GM12874 (cell line): ENCODE results near the gene PPP2R2B.

Experiments used
- CTCF ChIP-seq: IDR thresholded peaks from 2 replicates; pipeline ENCODE4 v1.5.1; 2011; ENCODE audit warnings: low read depth, mild to moderate bottlenecking, control low read depth, low read length, moderate library complexity; ENCODE audit not compliant: insufficient read depth

Gene PPP2R2B

GRCh38 chr5:146754621-146755020, 123.9 kb downstream of the PPP2R2B start:
- no peak for TF ChIP-seq CTCF

DNA sequence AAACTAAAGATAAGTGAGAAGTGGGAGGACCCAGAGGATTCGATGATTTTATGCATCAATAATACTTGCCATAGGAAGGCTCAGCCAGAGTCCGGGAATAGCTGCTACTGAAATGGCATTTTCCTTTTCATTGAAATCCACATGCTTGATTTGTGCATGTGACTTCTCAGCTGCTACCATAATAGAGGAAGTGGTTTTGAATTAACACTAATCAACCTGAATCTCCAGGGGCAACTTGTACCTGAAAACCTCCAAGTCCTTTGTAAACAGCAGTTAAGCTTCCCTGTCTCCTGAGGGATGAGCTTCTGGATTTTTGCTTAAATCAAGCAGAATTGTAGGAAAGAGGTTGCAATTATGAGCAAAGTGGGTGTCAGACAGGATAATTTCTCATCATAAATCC, 124.9 kb downstream of the PPP2R2B start:
- TF ChIP-seq CTCF, result no peak

DNA sequence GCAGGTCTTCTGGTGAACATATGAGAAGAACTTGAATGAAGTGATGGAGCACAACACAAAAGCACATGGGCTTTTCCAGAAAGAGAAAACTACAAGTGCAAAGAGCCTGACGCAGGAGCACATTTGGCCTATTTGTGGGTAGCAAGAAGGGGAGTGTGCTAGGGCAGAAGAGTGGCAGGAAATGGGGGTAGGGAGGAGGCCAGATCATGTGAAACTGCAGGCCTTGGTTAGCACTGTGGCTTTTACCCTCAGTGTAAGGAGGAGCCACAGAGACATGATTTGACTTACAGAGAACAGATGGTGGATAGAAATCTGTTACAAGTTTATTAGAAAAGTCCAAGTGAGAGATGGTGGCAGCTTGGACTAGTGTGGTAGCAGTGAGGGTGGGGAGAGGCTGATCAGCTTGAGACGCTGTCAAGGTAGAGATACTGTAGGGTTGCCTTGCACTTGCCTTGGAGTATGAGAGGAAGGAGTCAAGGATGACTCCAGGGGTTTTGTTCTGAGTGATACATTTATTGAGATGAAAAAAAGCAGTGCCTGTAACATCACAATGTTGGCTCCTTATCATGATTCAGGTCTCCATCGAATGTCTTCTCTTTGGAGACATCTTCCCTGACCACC, 126.7 kb downstream of the PPP2R2B start:
- TF ChIP-seq CTCF, result no peak

DNA sequence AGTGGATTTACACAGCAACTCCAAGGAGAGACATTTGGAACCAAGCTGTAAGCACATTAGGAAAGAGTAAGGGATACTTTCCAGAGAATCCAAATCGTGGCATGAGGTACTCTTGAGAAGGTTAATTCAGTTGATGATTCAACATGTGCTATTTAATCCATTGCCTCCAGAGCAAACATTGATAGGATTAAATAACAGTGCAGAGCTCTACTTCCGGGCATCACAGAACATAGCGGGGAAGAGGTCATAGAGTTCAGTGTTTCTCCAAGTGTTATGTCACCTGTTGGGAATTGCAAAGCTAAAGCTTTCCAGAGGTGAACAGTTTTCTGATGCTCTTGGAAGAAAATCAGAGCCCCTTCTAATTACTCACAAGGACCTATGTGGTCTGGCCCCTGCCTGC, 127.5 kb downstream of the PPP2R2B start:
- no peak for TF ChIP-seq CTCF

DNA sequence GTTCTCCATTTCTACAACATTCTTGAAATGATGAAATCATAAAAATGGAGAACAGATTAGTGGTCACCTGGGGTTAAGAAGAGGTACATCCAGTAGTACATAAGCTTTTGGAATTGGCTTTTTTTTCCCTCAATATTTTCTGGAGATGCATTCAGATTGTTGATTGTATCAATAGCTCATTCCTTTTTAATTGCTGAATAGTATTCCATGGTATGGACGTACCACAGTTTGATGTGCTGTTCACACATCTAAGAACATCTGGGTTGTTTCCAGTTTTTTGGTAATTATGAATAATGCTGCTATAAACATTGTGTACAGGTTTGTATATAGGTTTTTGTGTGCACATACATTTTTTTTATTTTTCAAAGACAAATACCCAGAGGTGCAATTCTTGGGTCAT, 130.0 kb downstream of the PPP2R2B start:
- no peak for TF ChIP-seq CTCF

DNA sequence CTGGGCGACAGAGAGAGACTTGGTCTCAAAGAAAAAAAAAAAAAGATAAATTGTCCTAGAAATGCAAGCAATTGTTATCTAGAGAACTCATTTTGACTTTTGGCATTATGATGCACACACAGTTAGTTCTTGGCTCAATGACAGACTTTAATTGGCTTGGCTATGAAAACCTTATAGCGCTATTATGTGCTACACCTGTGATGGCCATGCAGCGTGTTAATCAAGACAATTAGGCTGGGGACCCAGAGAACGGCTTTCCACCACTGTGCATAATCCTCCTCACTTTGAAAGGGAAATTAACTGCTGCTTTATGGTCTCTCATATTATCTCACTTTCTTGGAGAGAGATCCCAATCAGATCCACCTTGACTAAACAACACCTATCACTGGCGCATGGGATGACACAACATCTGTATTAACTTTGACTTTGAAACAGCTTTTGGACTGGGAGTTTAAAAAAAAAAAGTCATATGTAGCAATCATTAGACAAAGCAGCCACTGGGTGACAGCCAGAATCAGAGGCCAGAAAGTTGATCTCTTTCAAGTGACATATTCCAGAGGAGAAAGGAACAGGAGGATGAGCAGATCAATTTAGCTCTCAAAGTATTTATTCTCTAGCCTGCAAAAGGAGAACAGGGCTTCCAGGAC, 132.5 kb downstream of the PPP2R2B start:
- no peak for TF ChIP-seq CTCF

- TF ChIP-seq CTCF, result no peak
Observed at GRCh38 chr5:146744068-146744745, 134.3 kb downstream of the PPP2R2B start.
